ENCODE results near the gene ZNF699.

DNA sequence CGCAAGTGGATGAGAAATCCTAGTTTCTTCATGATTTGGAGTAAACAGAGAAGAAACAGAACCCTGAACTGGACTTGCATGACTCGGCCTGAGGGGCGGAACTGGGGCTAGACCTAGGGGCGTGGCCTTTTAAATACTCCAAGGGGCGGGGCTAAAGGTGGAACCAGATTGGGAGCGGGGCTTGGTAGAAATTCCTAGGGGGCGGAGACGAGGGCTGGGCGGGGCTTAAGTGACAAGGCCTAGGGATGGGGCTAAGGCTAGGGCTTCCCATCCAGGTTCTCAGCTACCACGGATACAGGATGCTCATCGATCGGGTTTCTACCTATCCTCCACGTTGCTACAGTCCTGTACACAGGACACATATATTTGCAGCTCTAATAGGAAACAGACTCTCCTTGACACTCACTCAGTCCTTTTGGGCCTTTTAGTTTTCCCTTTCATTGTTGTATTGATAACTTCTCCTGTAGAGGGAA is 372 bp upstream of the ZNF699 start:
- TF ChIP-seq, protein P1, sequence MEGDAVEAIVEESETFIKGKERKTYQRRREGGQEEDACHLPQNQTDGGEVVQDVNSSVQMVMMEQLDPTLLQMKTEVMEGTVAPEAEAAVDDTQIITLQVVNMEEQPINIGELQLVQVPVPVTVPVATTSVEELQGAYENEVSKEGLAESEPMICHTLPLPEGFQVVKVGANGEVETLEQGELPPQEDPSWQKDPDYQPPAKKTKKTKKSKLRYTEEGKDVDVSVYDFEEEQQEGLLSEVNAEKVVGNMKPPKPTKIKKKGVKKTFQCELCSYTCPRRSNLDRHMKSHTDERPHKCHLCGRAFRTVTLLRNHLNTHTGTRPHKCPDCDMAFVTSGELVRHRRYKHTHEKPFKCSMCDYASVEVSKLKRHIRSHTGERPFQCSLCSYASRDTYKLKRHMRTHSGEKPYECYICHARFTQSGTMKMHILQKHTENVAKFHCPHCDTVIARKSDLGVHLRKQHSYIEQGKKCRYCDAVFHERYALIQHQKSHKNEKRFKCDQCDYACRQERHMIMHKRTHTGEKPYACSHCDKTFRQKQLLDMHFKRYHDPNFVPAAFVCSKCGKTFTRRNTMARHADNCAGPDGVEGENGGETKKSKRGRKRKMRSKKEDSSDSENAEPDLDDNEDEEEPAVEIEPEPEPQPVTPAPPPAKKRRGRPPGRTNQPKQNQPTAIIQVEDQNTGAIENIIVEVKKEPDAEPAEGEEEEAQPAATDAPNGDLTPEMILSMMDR (conservative IDR thresholded peaks at IDR 0.05) = no peak
- TF ChIP-seq ZFX (IDR thresholded peaks at IDR 0.05) = no peak

All from C4-2B (cell line).